Spleen (tissue), 11 donors: Measurements from ENCODE around the gene RGL4. TPM values are rescaled to one million over a fixed set of nuclear protein-coding genes. Genes with fewer than 3 reads are reported as not detected.

Experiments
- DNase-seq: peaks from one replicate; pipeline ENCODE4 v3.0.0-alpha.2; 2020
- H3K27ac ChIP-seq, 8 donors: fragments of 200-600 bp; sonication (generic) in 7 of 8; 1 replicate in 4 of 8; 2 replicates in 4 of 8; pipeline versions ENCODE4 v1.5.0 to v1.8.0; 2016 to 2021; ENCODE audit warnings: inconsistent platforms in 4 of 8, mild to moderate bottlenecking in 4 of 8, moderate library complexity in 1 of 8
- H3K27me3 ChIP-seq, 7 donors: fragments of 200-600 bp; sonication (generic) in 6 of 7; replicated peaks in 1 of 7; 1 replicate in 4 of 7; 2 replicates in 3 of 7; pipeline versions ENCODE4 v1.5.0 to v1.8.0; 2016 to 2021; ENCODE audit warnings: inconsistent platforms in 3 of 7, mild to moderate bottlenecking in 1 of 7
- H3K36me3 ChIP-seq, 6 donors: fragments of 200-600 bp; sonication (generic) in 5 of 6; 1 replicate in 4 of 6; 2 replicates in 2 of 6; pipeline versions ENCODE4 v1.5.0 to v1.8.0; 2016 to 2021; ENCODE audit warnings: inconsistent platforms in 2 of 6
- H3K4me1 ChIP-seq, 6 donors: fragments of 200-600 bp; sonication (generic) in 5 of 6; 1 replicate in 3 of 6; 2 replicates in 3 of 6; pipeline versions ENCODE4 v1.5.0 to v1.8.0; 2016 to 2021; ENCODE audit warnings: inconsistent platforms in 3 of 6
- H3K4me3 ChIP-seq, 8 donors: fragments of 200-600 bp; sonication (generic) in 7 of 8; 1 replicate in 4 of 8; 2 replicates in 4 of 8; pipeline versions ENCODE4 v1.5.0 to v1.8.0; 2016 to 2021; ENCODE audit warnings: inconsistent platforms in 4 of 8, mild to moderate bottlenecking in 4 of 8, moderate library complexity in 2 of 8
- H3K9me3 ChIP-seq, 8 donors: fragments of 200-600 bp; sonication (generic) in 7 of 8; 1 replicate in 4 of 8; 2 replicates in 4 of 8; pipeline versions ENCODE4 v1.5.0 to v1.8.0; 2016 to 2021; ENCODE audit warnings: inconsistent platforms in 4 of 8
- CTCF ChIP-seq, 11 experiments: fragments of 200-600 bp in 7 of 11; fragments of 450-650 bp in 4 of 11; sonication (generic) in 4 of 11; IDR thresholded peaks in 8 of 11; conservative IDR thresholded peaks in 3 of 11; 1 replicate in 7 of 11; 2 replicates in 4 of 11; pipeline versions ENCODE4 v1.4.0 to v1.8.0; 2016 to 2021; ENCODE audit warnings: antibody characterized with exemption in 11 of 11, inconsistent platforms in 4 of 11, mild to moderate bottlenecking in 1 of 11
- POLR2A ChIP-seq, 3 donors: fragments of 450-650 bp; IDR thresholded peaks; one replicate each; pipeline ENCODE4 v1.5.1; 2017; ENCODE audit warnings: antibody characterized with exemption in 3 of 3, mild to moderate bottlenecking in 1 of 3
- POLR2AphosphoS5 ChIP-seq, 3 donors: sonication (generic); formaldehyde crosslinking; IDR thresholded peaks; one replicate each; pipeline ENCODE4 v1.5.1; 2017; ENCODE audit warnings: antibody characterized with exemption in 3 of 3
- WGBS, 5 donors: extraction: QIAGEN DNeasy Blood & Tissue Kit in 3 of 5; methylation state at CpG; one replicate each; pipeline versions ENCODE4 v1.1.5 to v1.1.7; 2013 to 2018; 5-methylcytosine and 5-hydroxymethylcytosine counted together
- intact Hi-C: fragments of 100-400 bp; cut with DNase I; formaldehyde crosslinking; loops from one replicate; pipeline ENCODE4 v1.15.0; 2023; ENCODE audit warnings: low total_unique reads
- polyA plus RNA-seq, 3 donors: library from polyadenylated mRNA; stranded (reverse); fragments of 200-250 nt; gene quantifications; one replicate each; pipeline ENCODE4 v1.2.1, GENCODE V29; 2013
- total RNA-seq, 7 donors: library from RNA; depleted of rRNA in 3 of 7; stranded (reverse); fragments of >200 nt in 3 of 7; fragmentation: NEBNext Ultra II Directional in 4 of 7; extraction: Animal tissue kit (Norgen Biotek cat#: 25700) in 4 of 7; gene quantifications; one replicate each; pipeline versions ENCODE4 v1.1.0 to v1.2.1, GENCODE V29; 2016 to 2021
- donor health status: healthy with polysubstance abuse.
- donor health status: DM: no; HTN: no; CAD: no; lungs with moderate emphysema.
- donor health status: DM: no; HTN: no; CAD: no.
- donor health status: Bipolar disorder and iron deficiency.
- donor health status: healthy.
- donor health status: DM: no; HTN: no; CAD: no.
- donor health status: DM: yes; HTN: yes; CAD: no.

RGL4 gene
- total and polyA plus RNA-seq, 10 donors, result 9.6 to 46.6 (median 17.6) TPM

- H3K36me3 ChIP-seq, result peaks cover 0 to 20% (median 6%) of the 10 kb centered on the region in 6 donors
- TF ChIP-seq CTCF (IDR thresholded peaks at IDR 0.05 in 8 of 11, conservative IDR thresholded peaks at IDR 0.05 in 3 of 11) (no peak), POLR2AphosphoS5 (IDR thresholded peaks at IDR 0.05) (no peak), POLR2A (IDR thresholded peaks at IDR 0.05) (no peak)
- no peak overlapping the region for H3K4me3 ChIP-seq
- DNase-seq, result no peak
- H3K27me3 ChIP-seq, result no peaks in the 10 kb centered on the region
- intact Hi-C loops, result no loop called here
- no peaks in the 10 kb centered on the region for H3K9me3 ChIP-seq
- H3K27ac ChIP-seq, result no peak overlapping the region
- no peaks in the 10 kb centered on the region for H3K4me1 ChIP-seq
These were observed 46.9 kb downstream of the RGL4 start for GRCh38 chr22:23737696-23738095.

- TF ChIP-seq POLR2AphosphoS5 (IDR thresholded peaks at IDR 0.05) (no peak), POLR2A (IDR thresholded peaks at IDR 0.05) (no peak)
- intact Hi-C loops, result no loop called here
- Histone ChIP-seq H3K36me3 (peaks cover 6 to 47% (median 28%) of the 10 kb centered on the region in 6 donors), H3K4me1 (peaks cover 0 to under 1% (median 0%) of the 10 kb centered on the region in 6 donors), H3K4me3 (no peak overlapping the region), H3K27me3 (no peaks in the 10 kb centered on the region), H3K9me3 (peaks cover 0 to 12% (median 6%) of the 10 kb centered on the region in 8 donors), H3K27ac (no peak overlapping the region)
- DNase-seq, result no peak
- 74 to 91% (median 85%) methylated on average over 3 to 7 of the region's 7 CpGs for WGBS, 5 donors
These were observed 51.9 kb downstream of the RGL4 start for GRCh38 chr22:23742505-23743264.

GRCh38 chr22:23743303-23743705 lies 52.5 kb downstream of the RGL4 start:
- Histone ChIP-seq H3K27ac (no peak overlapping the region), H3K36me3 (peaks cover 6 to 47% (median 28%) of the 10 kb centered on the region in 6 donors), H3K4me3 (no peak overlapping the region), H3K4me1 (peaks cover 0 to 7% (median 0%) of the 10 kb centered on the region in 6 donors), H3K9me3 (peaks cover 0 to 12% (median 6%) of the 10 kb centered on the region in 8 donors), H3K27me3 (no peaks in the 10 kb centered on the region)
- no peak for DNase-seq
- 65 to 87% (median 83%) methylated on average over 2 of the region's 2 CpGs for WGBS, 5 donors
- intact Hi-C loops, result no loop called here
- TF ChIP-seq POLR2A (IDR thresholded peaks at IDR 0.05) (no peak), POLR2AphosphoS5 (IDR thresholded peaks at IDR 0.05) (no peak), CTCF (IDR thresholded peaks at IDR 0.05 in 8 of 11, conservative IDR thresholded peaks at IDR 0.05 in 3 of 11) (no peak)

GRCh38 chr22:23744001-23744400 lies 53.2 kb downstream of the RGL4 start:
- DNase-seq, result no peak
- Histone ChIP-seq H3K9me3 (peaks cover 0 to 12% (median 6%) of the 10 kb centered on the region in 8 donors), H3K4me1 (peaks cover 0 to 7% (median 0%) of the 10 kb centered on the region in 6 donors), H3K27ac (no peak overlapping the region), H3K36me3 (peaks cover 6 to 47% (median 28%) of the 10 kb centered on the region in 6 donors), H3K4me3 (no peak overlapping the region), H3K27me3 (no peaks in the 10 kb centered on the region)
- 94 to 100% (median 98%) methylated on average over 5 to 13 of the region's 13 CpGs for WGBS, 5 donors
- TF ChIP-seq CTCF (IDR thresholded peaks at IDR 0.05 in 8 of 11, conservative IDR thresholded peaks at IDR 0.05 in 3 of 11), result no peak
- no peak for TF ChIP-seq POLR2AphosphoS5 (IDR thresholded peaks at IDR 0.05)
- TF ChIP-seq POLR2A (IDR thresholded peaks at IDR 0.05), result no peak
- intact Hi-C loops, result no loop called here
